ENCODE measurements around the gene PSMG3.

Gene PSMG3

GRCh38 chr7:1545417-1546246, 24.2 kb downstream of the PSMG3 start:
- no peak for DNase-seq (ENCODE audit: low read depth in 3 of 3)

- no peak for DNase-seq (ENCODE audit: low read depth in 3 of 3)
Measured at GRCh38 chr7:1544896-1545416, 24.9 kb downstream of the PSMG3 start.

GRCh38 chr7:1544178-1544895, 25.5 kb downstream of the PSMG3 start:
- no peak for DNase-seq (ENCODE audit: low read depth in 3 of 3)

- DNase-seq (ENCODE audit: low read depth in 3 of 3) = no peak
Measured at GRCh38 chr7:1543826-1544177, 26.0 kb downstream of the PSMG3 start.

GRCh38 chr7:1542841-1543747, 26.7 kb downstream of the PSMG3 start:
- DNase-seq (ENCODE audit: low read depth in 3 of 3) = no peak

GRCh38 chr7:1542329-1542728, 27.5 kb downstream of the PSMG3 start:
- no peak for DNase-seq (ENCODE audit: low read depth in 3 of 3)

- no peak for DNase-seq (ENCODE audit: low read depth in 3 of 3)
Measured at GRCh38 chr7:1541431-1542162, 28.2 kb downstream of the PSMG3 start.

GRCh38 chr7:1540776-1541271, 29.0 kb downstream of the PSMG3 start:
- DNase-seq (ENCODE audit: low read depth in 3 of 3) = no peak

GRCh38 chr7:1539882-1540775, 29.7 kb downstream of the PSMG3 start:
- DNase-seq (ENCODE audit: low read depth in 3 of 3) = no peak

GRCh38 chr7:1539181-1539881, 30.5 kb downstream of the PSMG3 start:
- no peak for DNase-seq (ENCODE audit: low read depth in 3 of 3)

GRCh38 chr7:1538544-1539180, 31.2 kb downstream of the PSMG3 start:
- no peak for DNase-seq (ENCODE audit: low read depth in 3 of 3)

GRCh38 chr7:1537535-1538412, 32.1 kb downstream of the PSMG3 start:
- no peak for DNase-seq (ENCODE audit: low read depth in 3 of 3)

GRCh38 chr7:1536743-1537534, 32.9 kb downstream of the PSMG3 start:
- DNase-seq (ENCODE audit: low read depth in 3 of 3) = no peak

- no peak for DNase-seq (ENCODE audit: low read depth in 3 of 3)
Measured at GRCh38 chr7:1536455-1536742, 33.4 kb downstream of the PSMG3 start.

GRCh38 chr7:1535701-1536454, 34.0 kb downstream of the PSMG3 start:
- no peak for DNase-seq (ENCODE audit: low read depth in 3 of 3)

- DNase-seq (ENCODE audit: low read depth in 3 of 3) = no peak
Measured at GRCh38 chr7:1535100-1535458, 34.8 kb downstream of the PSMG3 start.

Measured in stimulated activated CD4-positive, alpha-beta T cell treated with anti-CD3 and anti-CD28 coated beads, TNF-alpha, amount 100 ng/mL, for 48 hours (primary cell).